Right lung (tissue), 5 donors: ENCODE measurements around the gene CATSPER4. TPM values are rescaled to one million over a fixed set of nuclear protein-coding genes. Genes with fewer than 3 reads are reported as not detected.

Experiments used
- DNase-seq, 2 donors: peaks; one replicate each; pipeline ENCODE4 v3.0.0-alpha.2; 2013
- polyA plus RNA-seq, 5 donors: library from polyadenylated mRNA; unstranded; fragments of 120-200 nt; gene quantifications; one replicate each; pipeline versions ENCODE4 v1.2.1 to v1.2.3, GENCODE V29; 2013; ENCODE audit warnings: inconsistent platforms in 1 of 5, low replicate concordance in 1 of 5; ENCODE audit not compliant: insufficient read length in 5 of 5, insufficient read depth in 1 of 5

The CATSPER4 gene
- polyA plus RNA-seq, 5 donors, result 0.08 TPM; not detected in 4

- DNase-seq, result peak in 1 of 2 donors; percentile 42
These were observed 26.2 kb upstream of the CATSPER4 start for GRCh38 chr1:26164036-26164860.

GRCh38 chr1:26164861-26165842 lies 25.2 kb upstream of the CATSPER4 start:
- no peak for DNase-seq

GRCh38 chr1:26166719-26167281 lies 23.6 kb upstream of the CATSPER4 start:
- no peak for DNase-seq

GRCh38 chr1:26168410-26169197 lies 21.8 kb upstream of the CATSPER4 start, which contains the start of gene C1orf232:
Gene C1orf232, minus strand, starts transcription at chr1:26168963. Its CDS starts 464 bp downstream, at chr1:26168499.
- DNase-seq, result no peak

GRCh38 chr1:26169198-26169554 lies 21.2 kb upstream of the CATSPER4 start:
- no peak for DNase-seq

- DNase-seq, result peak; percentile 85 to 89
These were observed 20.5 kb upstream of the CATSPER4 start, which contains the start of gene ZNF593 for GRCh38 chr1:26169669-26170471. Gene ZNF593, plus strand, starts transcription at chr1:26169908. Its CDS starts 76 bp downstream, at chr1:26169984.

- DNase-seq, result no peak
These were observed 20.0 kb upstream of the CATSPER4 start for GRCh38 chr1:26170472-26170821.

- DNase-seq, result no peak
These were observed 19.0 kb upstream of the CATSPER4 start, which contains the start of gene ZNF593OS for GRCh38 chr1:26171084-26172072. Gene ZNF593OS, minus strand, starts transcription at chr1:26171832. Its CDS starts 171 bp downstream, at chr1:26171661.

- no peak for DNase-seq
These were observed 15.1 kb upstream of the CATSPER4 start for GRCh38 chr1:26175346-26175745.

GRCh38 chr1:26177182-26177684 lies 13.2 kb upstream of the CATSPER4 start, which contains the start of gene CNKSR1:
Gene CNKSR1, plus strand, starts transcription at chr1:26177491. Its CDS starts 57 bp downstream, at chr1:26177548.
- DNase-seq, result peak; percentile 55 to 56

- DNase-seq, result no peak
These were observed 10.3 kb upstream of the CATSPER4 start for GRCh38 chr1:26180010-26180506.

- no peak for DNase-seq
These were observed 8.6 kb upstream of the CATSPER4 start for GRCh38 chr1:26181586-26182382.

- DNase-seq, result no peak
These were observed 8.1 kb upstream of the CATSPER4 start for GRCh38 chr1:26182383-26182696.

GRCh38 chr1:26184086-26184485 lies 6.3 kb upstream of the CATSPER4 start:
- no peak for DNase-seq

GRCh38 chr1:26184883-26185282 lies 5.5 kb upstream of the CATSPER4 start:
- no peak for DNase-seq

GRCh38 chr1:26187882-26188281 lies 2.5 kb upstream of the CATSPER4 start:
- no peak for DNase-seq

- no peak for DNase-seq
These were observed 1.9 kb upstream of the CATSPER4 start for GRCh38 chr1:26188477-26188876.

GRCh38 chr1:26189331-26189730 lies 1.1 kb upstream of the CATSPER4 start:
- DNase-seq, result no peak
